Natural killer cell treated with Interleukin-12 subunit alpha and Interleukin-12 subunit beta and Interleukin-15 and Interleukin-18, amount 100 ng/mL, for 72 hours (primary cell): ENCODE measurements around the gene BMPR1B. TPM values are rescaled to one million over a fixed set of nuclear protein-coding genes. Genes with fewer than 3 reads are reported as not detected.
"Not testable (repeated sequence)": the region's sequence is repeated elsewhere in the genome, so short reads cannot be mapped to it uniquely, and the experiment has no call there.

Experiments
- ATAC-seq, 2 donors: fragments of 150-1000 bp; cut with Tn5 transposase in 1 of 2; sonication (Bioruptor Pico), chemical (Tn5 transposase) in 1 of 2; 2 replicates each; pipeline ENCODE4 v1.10.0; 2021
- DNase-seq: peaks from one replicate; pipeline ENCODE4 v3.0.0; 2022; ENCODE audit warnings: low spot score
- H3K27ac Mint-ChIP-seq, 2 donors: 1 replicate in 1 of 2; 2 replicates in 1 of 2; pipeline ENCODE4 v1.8.0; 2022; ENCODE audit warnings: mixed read lengths in 2 of 2, mild to moderate bottlenecking in 1 of 2, moderate library complexity in 1 of 2
- H3K27me3 Mint-ChIP-seq, 2 donors: 1 replicate in 1 of 2; 2 replicates in 1 of 2; pipeline ENCODE4 v1.8.0; 2022; ENCODE audit warnings: mixed read lengths in 2 of 2
- H3K36me3 Mint-ChIP-seq: one replicate; pipeline ENCODE4 v1.8.0; 2022; ENCODE audit warnings: mixed read lengths
- H3K4me1 Mint-ChIP-seq, 2 donors: 1 replicate in 1 of 2; 2 replicates in 1 of 2; pipeline ENCODE4 v1.8.0; 2022; ENCODE audit warnings: low read depth in 2 of 2, mixed read lengths in 2 of 2, mild to moderate bottlenecking in 1 of 2
- H3K4me3 Mint-ChIP-seq: one replicate; pipeline ENCODE4 v1.8.0; 2022; ENCODE audit warnings: mixed read lengths
- H3K9me3 Mint-ChIP-seq: 2 replicates; pipeline ENCODE4 v1.8.0; 2022; ENCODE audit warnings: mixed read lengths
- total RNA-seq, 2 donors: library from RNA; stranded (reverse); gene quantifications; one replicate each; pipeline ENCODE4 v1.2.3, GENCODE V29; 2022

BMPR1B gene
- total RNA-seq, 2 donors from 2014 or later, result not detected

GRCh38 chr4:95027905-95028618 is 270.3 kb downstream of the BMPR1B start:
- Mint-ChIP-seq H3K4me1 (peaks cover 0 to 6% of the 10 kb centered on the region in 2 donors), H3K9me3 (peaks cover 3% of the 10 kb centered on the region), H3K27ac (no peak overlapping the region), H3K27me3 (no peaks in the 10 kb centered on the region), H3K4me3 (no peak overlapping the region), H3K36me3 (no peaks in the 10 kb centered on the region)
- ATAC-seq (no peak), DNase-seq (no peak)

GRCh38 chr4:95038791-95039190 is 281.0 kb downstream of the BMPR1B start:
- H3K4me3 Mint-ChIP-seq, result no peak overlapping the region
- no peak overlapping the region for H3K27ac Mint-ChIP-seq
- ATAC-seq (no peak), DNase-seq (no peak)
- H3K27me3 Mint-ChIP-seq, result peaks cover 0 to 8% of the 10 kb centered on the region in 2 donors
- peaks cover 15% of the 10 kb centered on the region for H3K9me3 Mint-ChIP-seq
- peaks cover 4% of the 10 kb centered on the region for H3K36me3 Mint-ChIP-seq
- H3K4me1 Mint-ChIP-seq, result no peaks in the 10 kb centered on the region

- DNase-seq (no peak), ATAC-seq (no peak)
- H3K4me1 Mint-ChIP-seq, result no peaks in the 10 kb centered on the region
- H3K4me3 Mint-ChIP-seq, result no peak overlapping the region
- no peaks in the 10 kb centered on the region for H3K27me3 Mint-ChIP-seq
- no peaks in the 10 kb centered on the region for H3K36me3 Mint-ChIP-seq
- H3K9me3 Mint-ChIP-seq, result no peaks in the 10 kb centered on the region
- H3K27ac Mint-ChIP-seq, result no peak overlapping the region
These were observed 286.6 kb downstream of the BMPR1B start for GRCh38 chr4:95044324-95044837.

- H3K4me3 Mint-ChIP-seq, result no peak overlapping the region
- H3K4me1 Mint-ChIP-seq, result no peaks in the 10 kb centered on the region
- DNase-seq (no peak), ATAC-seq (no peak)
- H3K36me3 Mint-ChIP-seq, result no peaks in the 10 kb centered on the region
- H3K27me3 Mint-ChIP-seq, result no peaks in the 10 kb centered on the region
- H3K27ac Mint-ChIP-seq, result no peak overlapping the region
- no peaks in the 10 kb centered on the region for H3K9me3 Mint-ChIP-seq
These were observed 287.7 kb downstream of the BMPR1B start for GRCh38 chr4:95045429-95045828.

GRCh38 chr4:95048296-95048695 is 290.5 kb downstream of the BMPR1B start:
- Mint-ChIP-seq H3K36me3 (no peaks in the 10 kb centered on the region), H3K4me3 (no peak overlapping the region), H3K27ac (no peak overlapping the region), H3K4me1 (no peaks in the 10 kb centered on the region), H3K9me3 (no peaks in the 10 kb centered on the region), H3K27me3 (no peaks in the 10 kb centered on the region)
- DNase-seq, result no peak
- ATAC-seq, result no peak

- no peak for ATAC-seq
- no peaks in the 10 kb centered on the region for H3K36me3 Mint-ChIP-seq
- no peak overlapping the region for H3K4me3 Mint-ChIP-seq
- H3K9me3 Mint-ChIP-seq, result no peaks in the 10 kb centered on the region
- no peak for DNase-seq
- H3K4me1 Mint-ChIP-seq, result no peaks in the 10 kb centered on the region
- H3K27ac Mint-ChIP-seq, result no peak overlapping the region
- no peaks in the 10 kb centered on the region for H3K27me3 Mint-ChIP-seq
These were observed 291.9 kb downstream of the BMPR1B start for GRCh38 chr4:95049551-95050233.

GRCh38 chr4:95050980-95051701 is 293.4 kb downstream of the BMPR1B start:
- ATAC-seq, result no peak
- Mint-ChIP-seq H3K27me3 (no peaks in the 10 kb centered on the region), H3K9me3 (no peaks in the 10 kb centered on the region), H3K4me3 (no peak overlapping the region), H3K27ac (no peak overlapping the region), H3K36me3 (no peaks in the 10 kb centered on the region), H3K4me1 (no peaks in the 10 kb centered on the region)
- no peak for DNase-seq

- no peak for ATAC-seq
- H3K4me3 Mint-ChIP-seq, result no peak overlapping the region
- H3K9me3 Mint-ChIP-seq, result no peaks in the 10 kb centered on the region
- DNase-seq, result no peak
- no peaks in the 10 kb centered on the region for H3K4me1 Mint-ChIP-seq
- no peak overlapping the region for H3K27ac Mint-ChIP-seq
- H3K27me3 Mint-ChIP-seq, result no peaks in the 10 kb centered on the region
- H3K36me3 Mint-ChIP-seq, result no peaks in the 10 kb centered on the region
These were observed 293.9 kb downstream of the BMPR1B start for GRCh38 chr4:95051702-95052020.

GRCh38 chr4:95058991-95059390 is 301.2 kb downstream of the BMPR1B start:
- no peak overlapping the region for H3K27ac Mint-ChIP-seq
- H3K4me3 Mint-ChIP-seq, result no peak overlapping the region
- no peaks in the 10 kb centered on the region for H3K4me1 Mint-ChIP-seq
- ATAC-seq (no peak), DNase-seq (no peak)
- no peaks in the 10 kb centered on the region for H3K27me3 Mint-ChIP-seq
- H3K9me3 Mint-ChIP-seq, result no peaks in the 10 kb centered on the region
- H3K36me3 Mint-ChIP-seq, result no peaks in the 10 kb centered on the region

GRCh38 chr4:95059663-95060062 is 301.9 kb downstream of the BMPR1B start:
- Mint-ChIP-seq H3K9me3 (no peaks in the 10 kb centered on the region), H3K36me3 (no peaks in the 10 kb centered on the region), H3K27me3 (no peaks in the 10 kb centered on the region), H3K4me3 (no peak overlapping the region), H3K4me1 (no peaks in the 10 kb centered on the region), H3K27ac (no peak overlapping the region)
- DNase-seq, result no peak
- ATAC-seq, result no peak

- Mint-ChIP-seq H3K27ac (no peak overlapping the region), H3K4me3 (no peak overlapping the region), H3K27me3 (no peaks in the 10 kb centered on the region), H3K36me3 (no peaks in the 10 kb centered on the region), H3K9me3 (no peaks in the 10 kb centered on the region), H3K4me1 (no peaks in the 10 kb centered on the region)
- ATAC-seq (no peak), DNase-seq (no peak)
These were observed 303.5 kb downstream of the BMPR1B start for GRCh38 chr4:95061220-95061619.

GRCh38 chr4:95061801-95062200 is 304.0 kb downstream of the BMPR1B start:
- H3K27ac Mint-ChIP-seq, H3K4me3 Mint-ChIP-seq, ATAC-seq, H3K36me3 Mint-ChIP-seq, DNase-seq, H3K9me3 Mint-ChIP-seq, H3K4me1 Mint-ChIP-seq, H3K27me3 Mint-ChIP-seq: not testable (repeated sequence)

- DNase-seq, result no peak
- Mint-ChIP-seq H3K9me3 (no peaks in the 10 kb centered on the region), H3K27me3 (no peaks in the 10 kb centered on the region), H3K4me1 (peaks cover 20 to 25% of the 10 kb centered on the region in 2 donors), H3K4me3 (no peak overlapping the region), H3K36me3 (no peaks in the 10 kb centered on the region), H3K27ac (no peak overlapping the region)
- ATAC-seq, result no peak
These were observed 308.3 kb downstream of the BMPR1B start for GRCh38 chr4:95066050-95066449.

- Mint-ChIP-seq H3K9me3 (no peaks in the 10 kb centered on the region), H3K36me3 (no peaks in the 10 kb centered on the region), H3K27ac (no peak overlapping the region), H3K4me3 (no peak overlapping the region), H3K4me1 (peaks cover 20 to 25% of the 10 kb centered on the region in 2 donors), H3K27me3 (no peaks in the 10 kb centered on the region)
- no peak for DNase-seq
- ATAC-seq, result peak in 1 of 2 donors; percentile 36
These were observed 310.6 kb downstream of the BMPR1B start for GRCh38 chr4:95068401-95068800.
